Choroid plexus epithelial cell (primary cell): ENCODE data around the gene TIRAP.

Experiments used
- DNase-seq: peaks from one replicate; pipeline ENCODE4 v3.0.0-alpha.2; 2010; ENCODE audit warnings: low read depth
- H3K4me3 ChIP-seq: 2 replicates; pipeline ENCODE4 v1.5.1; 2011; ENCODE audit warnings: low read depth, mild to moderate bottlenecking, control low read depth, low read length, moderate library complexity
- CTCF ChIP-seq: conservative IDR thresholded peaks from 2 replicates; pipeline ENCODE4 v1.5.1; 2011; ENCODE audit warnings: low read depth, mild to moderate bottlenecking, control low read depth, inconsistent platforms, low read length, moderate library complexity

Gene TIRAP

GRCh38 chr11:126310992-126311310, 28.1 kb downstream of the TIRAP start:
- H3K4me3 ChIP-seq: no peak overlapping the region
- DNase-seq: no peak
- TF ChIP-seq CTCF: no peak

DNA sequence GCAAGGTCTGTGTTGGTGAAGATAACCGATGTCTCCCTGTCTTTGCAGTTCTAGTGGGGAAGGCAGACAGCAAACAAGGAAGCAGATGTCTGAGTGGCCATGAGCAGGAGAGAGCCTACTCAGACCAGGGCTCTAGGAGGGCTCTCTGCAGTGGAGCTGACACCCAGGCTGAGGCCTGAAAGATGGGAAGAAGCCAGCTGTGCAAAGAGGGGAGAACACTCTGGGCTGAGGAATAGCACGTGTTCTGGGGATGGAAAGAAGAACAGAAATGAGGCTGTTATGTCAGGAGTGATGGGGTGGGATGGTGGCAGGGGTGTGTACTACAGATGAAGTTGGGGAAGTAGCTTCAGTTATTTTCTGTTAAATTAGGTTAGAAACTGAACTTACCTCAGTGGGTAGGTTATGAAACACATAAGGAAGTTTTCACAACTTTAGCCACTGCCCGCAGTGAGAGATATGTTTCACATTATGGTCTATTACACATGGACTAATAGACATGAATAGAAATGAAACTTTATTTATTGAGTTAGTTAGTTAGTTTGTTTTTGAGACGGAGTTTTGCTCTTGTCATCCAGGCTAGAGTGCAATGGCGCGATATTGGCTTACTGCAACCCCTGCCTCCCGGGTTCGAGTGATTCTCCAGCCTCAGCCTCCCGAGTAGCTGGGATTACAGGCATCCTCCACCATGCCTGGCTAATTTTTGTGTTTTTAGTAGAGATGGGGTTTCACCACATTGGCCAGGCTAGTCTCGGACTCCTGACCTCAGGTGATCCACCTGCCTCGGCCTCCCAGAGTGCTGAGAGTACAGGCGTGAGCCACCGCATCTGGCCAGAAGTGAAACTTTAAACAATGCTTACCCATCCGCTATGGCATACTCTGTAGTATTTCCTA, 28.8 kb downstream of the TIRAP start:
- no peak for TF ChIP-seq CTCF
- H3K4me3 ChIP-seq: no peak overlapping the region
- DNase-seq: no peak

- TF ChIP-seq CTCF: no peak
- no peak for DNase-seq
- H3K4me3 ChIP-seq: no peak overlapping the region
These were observed 30.1 kb downstream of the TIRAP start for GRCh38 chr11:126312961-126313360.

GRCh38 chr11:126313826-126314225, 30.9 kb downstream of the TIRAP start:
- TF ChIP-seq CTCF: no peak
- no peak overlapping the region for H3K4me3 ChIP-seq

DNA sequence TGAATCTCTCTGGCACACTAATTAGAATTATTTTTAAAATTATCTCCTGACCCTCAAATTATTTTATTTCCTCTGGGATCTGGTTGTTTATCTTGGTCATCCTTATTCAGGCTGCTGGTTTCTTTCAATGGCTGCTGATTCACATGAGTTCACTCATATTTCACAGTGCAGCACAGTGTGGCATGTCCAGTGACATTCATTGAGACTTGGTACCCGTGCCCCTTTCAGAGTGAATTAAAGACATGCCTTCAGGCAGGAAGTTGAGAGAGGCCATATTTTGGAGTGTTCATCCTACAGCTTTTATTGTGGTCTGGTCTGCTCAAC, 34.5 kb downstream of the TIRAP start:
- no peak overlapping the region for H3K4me3 ChIP-seq
- no peak for TF ChIP-seq CTCF
- DNase-seq: no peak

More at GRCh38 chr11:126313826-126314225, 30.9 kb downstream of the TIRAP start:
- no peak for DNase-seq

GRCh38 chr11:126317756-126318573, 35.1 kb downstream of the TIRAP start:
- peak; percentile 87 for DNase-seq
- peak overlapping the region; percentile 21 for H3K4me3 ChIP-seq
- TF ChIP-seq CTCF: no peak
